Measurements from ENCODE around the gene KYNU. TPM values are rescaled to one million over a fixed set of nuclear protein-coding genes. Genes with fewer than 3 reads are reported as not detected.
A peak's percentile ranks its signal among the peaks of the same experiment; 100 is the strongest.

Gene KYNU
- total and polyA plus RNA-seq, 10 of the 15 experiments (the other 5 are each of a cell fraction or from before 2014, with no cell fraction given), result 31.3 to 101 (median 38.3) TPM

- POLR2A ChIA-PET, result no interaction called here
- CTCF ChIA-PET, result interaction anchor here (1.0 to 1.8 kb wide), 7 partner anchors 16 to 349 kb away, joined by 3 to 4 read pairs (median 3); no protein-coding TSS in a partner anchor
Observed at GRCh38 chr2:143030127-143030526, 152.7 kb downstream of the KYNU start.

GRCh38 chr2:143034292-143035074, 157.0 kb downstream of the KYNU start:
- DNase-seq (ENCODE audit: low read depth, low spot score) (peak; percentile 53), ATAC-seq (peak; percentile 86), FAIRE-seq (peak; percentile 91)
- Histone ChIP-seq H3K27me3 (replicated peaks in 1 of 2; ENCODE audit: control insufficient read depth in 2 of 2, insufficient read depth in 2 of 2, low read length in 1 of 2) (no peaks in the 10 kb centered on the region), H3K36me3 (ENCODE audit: control insufficient read depth in 2 of 2, insufficient read depth in 2 of 2, low read length in 1 of 2) (no peaks in the 10 kb centered on the region; a peak in 1 of 4 replicates), H3K79me2 (ENCODE audit: control insufficient read depth, insufficient read depth, low read length) (no peaks in the 10 kb centered on the region), H3K4me3 (no peak overlapping the region), H2AFZ (ENCODE audit: control insufficient read depth, low read depth, low read length) (no peak overlapping the region), H3K4me2 (ENCODE audit: control insufficient read depth, insufficient read depth) (no peak overlapping the region), H3K27ac (ENCODE audit: control insufficient read depth, insufficient read depth) (no peak overlapping the region), H3K9me3 (replicated peaks; ENCODE audit: control insufficient read depth, insufficient read depth, low read length) (no peaks in the 10 kb centered on the region), H3K9ac (ENCODE audit: control insufficient read depth, insufficient read depth, low read length) (no peak overlapping the region), H3K4me1 (ENCODE audit: control insufficient read depth, insufficient read depth, low read length) (no peaks in the 10 kb centered on the region), H4K20me1 (ENCODE audit: control insufficient read depth, insufficient read depth) (no peaks in the 10 kb centered on the region)
- ChIA-PET CTCF (interaction anchor here (0.5 to 2.8 kb wide), 41 partner anchors 9 to 524 kb away, joined by 3 to 27 read pairs (median 4); no protein-coding TSS in a partner anchor), RAD21 (ENCODE audit: unreplicated experiment) (interaction anchor here (0.7 to 1.5 kb wide), 8 partner anchors 72 to 250 kb away, joined by 3 to 4 read pairs (median 4); no protein-coding TSS in a partner anchor), SMC1A (ENCODE audit: uncharacterized antibody, unreplicated experiment) (interaction anchor here (1.0 to 1.9 kb wide), 8 partner anchors 11 to 224 kb away, joined by 3 to 5 read pairs (median 4); no protein-coding TSS in a partner anchor), POLR2A (interaction anchor here (1.4 kb wide), 1 partner anchor 107 kb away, joined by 3 read pairs; no protein-coding TSS in a partner anchor)
- WGBS (ENCODE audit: insufficient coverage, insufficient replicate concordance, low lambda C conversion rate, missing lambda C conversion rate), result 58% methylated on average over 5 of the region's 5 CpGs
- intact Hi-C loops (cut with micrococcal nuclease; ENCODE audit: unreplicated experiment), result loop anchor here (1.0 to 5.0 kb wide), 3 partner anchors 76 to 225 kb away; no protein-coding TSS in a partner anchor
- no TSS peak for BruUV-seq (replicated peaks)
- in situ Hi-C loops (cut with MboI), result no loop called here
- TF ChIP-seq ZBTB4 (CRISPR knock-in tag; IDR thresholded peaks at IDR 0.05), result no peak
- no peak for TF ChIP-seq NBN (IDR thresholded peaks at IDR 0.05)
- no peak for TF ChIP-seq SP1 (IDR thresholded peaks at IDR 0.05; ENCODE audit: low read depth, low read length)
- peak; percentile 26; the same call in 1 of the 2 replicates for TF ChIP-seq YY1 (IDR thresholded peaks at IDR 0.05; ENCODE audit: low read depth, low read length)
- TF ChIP-seq, protein P1, sequence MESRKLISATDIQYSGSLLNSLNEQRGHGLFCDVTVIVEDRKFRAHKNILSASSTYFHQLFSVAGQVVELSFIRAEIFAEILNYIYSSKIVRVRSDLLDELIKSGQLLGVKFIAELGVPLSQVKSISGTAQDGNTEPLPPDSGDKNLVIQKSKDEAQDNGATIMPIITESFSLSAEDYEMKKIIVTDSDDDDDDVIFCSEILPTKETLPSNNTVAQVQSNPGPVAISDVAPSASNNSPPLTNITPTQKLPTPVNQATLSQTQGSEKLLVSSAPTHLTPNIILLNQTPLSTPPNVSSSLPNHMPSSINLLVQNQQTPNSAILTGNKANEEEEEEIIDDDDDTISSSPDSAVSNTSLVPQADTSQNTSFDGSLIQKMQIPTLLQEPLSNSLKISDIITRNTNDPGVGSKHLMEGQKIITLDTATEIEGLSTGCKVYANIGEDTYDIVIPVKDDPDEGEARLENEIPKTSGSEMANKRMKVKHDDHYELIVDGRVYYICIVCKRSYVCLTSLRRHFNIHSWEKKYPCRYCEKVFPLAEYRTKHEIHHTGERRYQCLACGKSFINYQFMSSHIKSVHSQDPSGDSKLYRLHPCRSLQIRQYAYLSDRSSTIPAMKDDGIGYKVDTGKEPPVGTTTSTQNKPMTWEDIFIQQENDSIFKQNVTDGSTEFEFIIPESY (IDR thresholded peaks at IDR 0.05), result no peak
- TF ChIP-seq MYC (IDR thresholded peaks at IDR 0.05; ENCODE audit: insufficient read depth, insufficient read length, insufficient replicate concordance, low read length, severe bottlenecking), result no peak
- TF ChIP-seq SIN3A (IDR thresholded peaks at IDR 0.05; ENCODE audit: low read depth, low read length), result no peak
- no peak for TF ChIP-seq ZNF274 (IDR thresholded peaks at IDR 0.05; ENCODE audit: insufficient read depth, insufficient read length)
- no peak for TF ChIP-seq LARP7 (IDR thresholded peaks at IDR 0.05)

More at GRCh38 chr2:143030127-143030526, 152.7 kb downstream of the KYNU start:
- H4K20me1 ChIP-seq (ENCODE audit: control insufficient read depth, insufficient read depth), result no peaks in the 10 kb centered on the region
- TF ChIP-seq EED (IDR thresholded peaks at IDR 0.05; ENCODE audit: low read depth) (peak; percentile 50), RUNX3 (IDR thresholded peaks at IDR 0.05; ENCODE audit: low read length) (0 out of 2 replicates have a peak, but pooled peaks have one; percentile 20), HDAC6 (IDR thresholded peaks at IDR 0.05; ENCODE audit: unreplicated experiment) (no peak), ATF7 (IDR thresholded peaks at IDR 0.05; ENCODE audit: low read depth) (peak; percentile 52)
- no peaks in the 10 kb centered on the region for H3K9me3 ChIP-seq (replicated peaks; ENCODE audit: control insufficient read depth, insufficient read depth, low read length)
- in situ Hi-C loops (cut with MboI), result no loop called here
- ChIA-PET SMC1A (ENCODE audit: uncharacterized antibody, unreplicated experiment) (interaction anchor here (1.4 kb wide), 1 partner anchor 12 kb away, joined by 4 read pairs; no protein-coding TSS in a partner anchor), RAD21 (ENCODE audit: unreplicated experiment) (no interaction called here)
- intact Hi-C loops (cut with micrococcal nuclease; ENCODE audit: unreplicated experiment), result loop anchor here (5.0 kb wide), 1 partner anchor 192 kb away; no protein-coding TSS in a partner anchor
- 53% methylated on average over 2 of the region's 2 CpGs for WGBS (ENCODE audit: insufficient coverage, insufficient replicate concordance, low lambda C conversion rate, missing lambda C conversion rate)
- BruUV-seq (replicated peaks), result no TSS peak
- no peak overlapping the region for H3K4me2 ChIP-seq (ENCODE audit: control insufficient read depth, insufficient read depth)
- no peaks in the 10 kb centered on the region for H3K4me1 ChIP-seq (ENCODE audit: control insufficient read depth, insufficient read depth, low read length)
- FAIRE-seq (peak; percentile 13), DNase-seq (ENCODE audit: low read depth, low spot score) (peak; percentile 7), ATAC-seq (peak; percentile 52)
- H3K27ac ChIP-seq (ENCODE audit: control insufficient read depth, insufficient read depth), result no peak overlapping the region
- no peak overlapping the region for H3K9ac ChIP-seq (ENCODE audit: control insufficient read depth, insufficient read depth, low read length)
- no peaks in the 10 kb centered on the region for H3K36me3 ChIP-seq (ENCODE audit: control insufficient read depth in 2 of 2, insufficient read depth in 2 of 2, low read length in 1 of 2)
- no peak overlapping the region for H3K4me3 ChIP-seq
- H2AFZ ChIP-seq (ENCODE audit: control insufficient read depth, low read depth, low read length), result no peak overlapping the region
- H3K27me3 ChIP-seq (replicated peaks in 1 of 2; ENCODE audit: control insufficient read depth in 2 of 2, insufficient read depth in 2 of 2, low read length in 1 of 2), result no peaks in the 10 kb centered on the region
- no peaks in the 10 kb centered on the region for H3K79me2 ChIP-seq (ENCODE audit: control insufficient read depth, insufficient read depth, low read length)
